Loucy (cell line): Measurements from ENCODE around the gene CPD.

Experiments used
- EZH2phosphoT487 ChIP-seq: fragments of 200-600 bp; IDR thresholded peaks from 2 replicates; pipeline ENCODE4 v1.6.1; 2018; ENCODE audit warnings: antibody characterized with exemption, mild to moderate bottlenecking, moderate library complexity, borderline replicate concordance
- TF ChIP-seq, protein P1 (sequence below): fragments of 200-600 bp; sonication (generic); conservative IDR thresholded peaks from 2 replicates; pipeline ENCODE4 v1.5.1; 2014; ENCODE audit warnings: mild to moderate bottlenecking, antibody characterized with exemption, low read length

- TF ChIP-seq, protein P1, sequence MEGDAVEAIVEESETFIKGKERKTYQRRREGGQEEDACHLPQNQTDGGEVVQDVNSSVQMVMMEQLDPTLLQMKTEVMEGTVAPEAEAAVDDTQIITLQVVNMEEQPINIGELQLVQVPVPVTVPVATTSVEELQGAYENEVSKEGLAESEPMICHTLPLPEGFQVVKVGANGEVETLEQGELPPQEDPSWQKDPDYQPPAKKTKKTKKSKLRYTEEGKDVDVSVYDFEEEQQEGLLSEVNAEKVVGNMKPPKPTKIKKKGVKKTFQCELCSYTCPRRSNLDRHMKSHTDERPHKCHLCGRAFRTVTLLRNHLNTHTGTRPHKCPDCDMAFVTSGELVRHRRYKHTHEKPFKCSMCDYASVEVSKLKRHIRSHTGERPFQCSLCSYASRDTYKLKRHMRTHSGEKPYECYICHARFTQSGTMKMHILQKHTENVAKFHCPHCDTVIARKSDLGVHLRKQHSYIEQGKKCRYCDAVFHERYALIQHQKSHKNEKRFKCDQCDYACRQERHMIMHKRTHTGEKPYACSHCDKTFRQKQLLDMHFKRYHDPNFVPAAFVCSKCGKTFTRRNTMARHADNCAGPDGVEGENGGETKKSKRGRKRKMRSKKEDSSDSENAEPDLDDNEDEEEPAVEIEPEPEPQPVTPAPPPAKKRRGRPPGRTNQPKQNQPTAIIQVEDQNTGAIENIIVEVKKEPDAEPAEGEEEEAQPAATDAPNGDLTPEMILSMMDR: no peak
- TF ChIP-seq EZH2phosphoT487: no peak
Observed at GRCh38 chr17:30493780-30494179, 115.1 kb downstream of the CPD start.
